ENCODE measurements around the gene NEUROG2. TPM values are rescaled to one million over a fixed set of nuclear protein-coding genes. Genes with fewer than 3 reads are reported as not detected.
A peak's percentile ranks its signal among the peaks of the same experiment; 100 is the strongest.

Gene NEUROG2
- total RNA-seq, 1 experiment from 2014 or later: not detected

GRCh38 chr4:112520598-112521122, 4.7 kb upstream of the NEUROG2 start:
- no TSS peak for BruUV-seq (replicated peaks)
- no peak overlapping the region for H3K27ac ChIP-seq (ENCODE audit: low read depth, low read length, poor library complexity, severe bottlenecking)
- TF ChIP-seq EZH2 (IDR thresholded peaks at IDR 0.05; ENCODE audit: borderline replicate concordance, low read depth, low read length, poor library complexity, severe bottlenecking) (no peak), CTCF (conservative IDR thresholded peaks at IDR 0.05; ENCODE audit: low read depth, low read length) (no peak)
- POLR2A ChIA-PET (ENCODE audit: low non-redundant PET): no interaction called here
- H3K27me3 ChIP-seq (replicated peaks; ENCODE audit: insufficient read depth, low read depth, low read length, poor library complexity): peaks cover 72% of the 10 kb centered on the region
- no peak for DNase-seq (ENCODE audit: low spot score)
- H3K9me3 ChIP-seq (ENCODE audit: low read depth, low read length, poor library complexity, severe bottlenecking): peaks cover 6% of the 10 kb centered on the region
- no peaks in the 10 kb centered on the region for H3K36me3 ChIP-seq (ENCODE audit: insufficient read depth, low read length, poor library complexity, severe bottlenecking)
- CTCF ChIA-PET: no interaction called here
- no peak overlapping the region for H3K4me3 ChIP-seq (ENCODE audit: low read depth, low read length, poor library complexity, severe bottlenecking)
- peaks cover 21% of the 10 kb centered on the region for H3K4me1 ChIP-seq (ENCODE audit: insufficient read depth, low read length, poor library complexity, severe bottlenecking)
- intact Hi-C loops (cut with micrococcal nuclease; ENCODE audit: unreplicated experiment): loop anchor here (5.0 to 10.0 kb wide), 4 partner anchors 178 to 423 kb away; no protein-coding TSS in a partner anchor

DNA sequence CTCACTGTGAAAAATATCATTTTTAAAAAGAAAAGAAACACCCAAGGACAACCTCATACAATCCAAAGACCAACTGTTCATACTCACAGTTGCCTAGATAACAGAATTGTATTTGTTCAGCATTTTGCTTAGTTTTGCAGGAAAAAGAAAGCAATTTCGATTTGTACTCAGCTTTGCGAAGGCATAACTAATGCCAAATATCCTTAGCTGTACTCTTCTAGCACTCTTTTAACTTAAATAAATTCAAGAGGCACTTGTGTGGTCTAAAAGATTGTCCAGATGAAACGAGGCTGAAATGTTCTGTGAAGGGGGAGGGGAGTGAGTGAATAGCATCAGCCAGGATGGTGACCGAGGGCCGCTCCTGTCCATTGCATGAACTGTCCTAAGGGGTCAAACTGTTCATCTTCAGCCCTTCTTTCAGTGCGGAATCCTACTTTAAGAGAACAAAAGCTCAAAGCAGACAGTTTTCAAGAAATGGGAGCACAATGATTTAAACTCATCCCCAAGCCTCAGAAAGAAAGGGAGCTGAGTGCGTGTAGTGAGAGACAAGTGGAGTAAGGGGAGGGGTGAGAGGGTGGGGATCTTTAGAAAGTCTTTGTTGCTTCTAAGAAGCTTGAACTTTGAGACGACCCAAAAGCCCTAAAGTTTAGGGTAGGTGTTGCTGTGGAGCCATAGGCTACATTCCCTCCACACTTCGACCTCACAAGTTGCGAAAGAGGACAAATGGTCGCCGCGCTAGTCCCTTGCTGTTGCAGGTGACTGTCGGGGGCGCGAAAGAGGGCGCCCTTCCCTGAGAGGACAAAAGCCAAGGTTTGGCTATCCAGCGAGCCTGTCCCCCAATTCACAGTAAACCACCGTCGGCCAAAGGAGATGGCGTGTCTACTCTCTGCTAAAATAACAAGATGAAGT, 4.0 kb upstream of the NEUROG2 start:
- TF ChIP-seq CTCF (conservative IDR thresholded peaks at IDR 0.05; ENCODE audit: low read depth, low read length) (peak; percentile 19; the same call in 1 of the 2 replicates), EZH2 (IDR thresholded peaks at IDR 0.05; ENCODE audit: borderline replicate concordance, low read depth, low read length, poor library complexity, severe bottlenecking) (peak; percentile 47)
- DNase-seq (ENCODE audit: low spot score): no peak
- Histone ChIP-seq H3K9me3 (ENCODE audit: low read depth, low read length, poor library complexity, severe bottlenecking) (peaks cover 6% of the 10 kb centered on the region), H3K36me3 (ENCODE audit: insufficient read depth, low read length, poor library complexity, severe bottlenecking) (no peaks in the 10 kb centered on the region), H3K27ac (ENCODE audit: low read depth, low read length, poor library complexity, severe bottlenecking) (no peak overlapping the region), H3K4me3 (ENCODE audit: low read depth, low read length, poor library complexity, severe bottlenecking) (no peak overlapping the region), H3K27me3 (replicated peaks; ENCODE audit: insufficient read depth, low read depth, low read length, poor library complexity) (peaks cover 77% of the 10 kb centered on the region), H3K4me1 (ENCODE audit: insufficient read depth, low read length, poor library complexity, severe bottlenecking) (peaks cover 27% of the 10 kb centered on the region)
- POLR2A ChIA-PET (ENCODE audit: low non-redundant PET): no interaction called here
- no TSS peak for BruUV-seq (replicated peaks)
- CTCF ChIA-PET: no interaction called here
- intact Hi-C loops (cut with micrococcal nuclease; ENCODE audit: unreplicated experiment): loop anchor here (5.0 to 10.0 kb wide), 4 partner anchors 178 to 423 kb away; no protein-coding TSS in a partner anchor

DNA sequence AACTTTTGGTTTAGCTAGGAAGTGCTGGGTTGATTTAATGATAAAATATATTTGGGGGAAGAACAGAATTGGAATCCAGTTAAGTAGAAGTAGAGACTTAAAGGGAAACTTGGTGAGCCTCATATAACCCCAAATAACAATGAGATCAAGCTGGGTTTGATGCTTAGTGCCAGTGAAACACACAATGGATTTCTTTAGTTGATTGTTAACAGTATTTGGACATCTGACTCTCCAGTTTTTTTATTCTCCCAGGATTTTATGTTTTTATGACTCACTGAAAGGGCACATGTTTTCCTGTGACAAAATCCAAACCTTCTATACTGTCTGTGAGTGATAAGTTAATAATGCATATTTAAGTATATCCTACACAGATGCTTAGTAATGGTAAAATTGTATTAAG, 2.7 kb upstream of the NEUROG2 start:
- TF ChIP-seq EZH2 (IDR thresholded peaks at IDR 0.05; ENCODE audit: borderline replicate concordance, low read depth, low read length, poor library complexity, severe bottlenecking) (no peak), CTCF (conservative IDR thresholded peaks at IDR 0.05; ENCODE audit: low read depth, low read length) (no peak)
- peaks cover 90% of the 10 kb centered on the region for H3K27me3 ChIP-seq (replicated peaks; ENCODE audit: insufficient read depth, low read depth, low read length, poor library complexity)
- H3K4me3 ChIP-seq (ENCODE audit: low read depth, low read length, poor library complexity, severe bottlenecking): no peak overlapping the region
- BruUV-seq (replicated peaks): no TSS peak
- ChIA-PET POLR2A (ENCODE audit: low non-redundant PET) (no interaction called here), CTCF (no interaction called here)
- H3K4me1 ChIP-seq (ENCODE audit: insufficient read depth, low read length, poor library complexity, severe bottlenecking): peaks cover 36% of the 10 kb centered on the region
- intact Hi-C loops (cut with micrococcal nuclease; ENCODE audit: unreplicated experiment): no loop called here
- H3K27ac ChIP-seq (ENCODE audit: low read depth, low read length, poor library complexity, severe bottlenecking): no peak overlapping the region
- no peak for DNase-seq (ENCODE audit: low spot score)
- no peaks in the 10 kb centered on the region for H3K36me3 ChIP-seq (ENCODE audit: insufficient read depth, low read length, poor library complexity, severe bottlenecking)
- H3K9me3 ChIP-seq (ENCODE audit: low read depth, low read length, poor library complexity, severe bottlenecking): peaks cover 6% of the 10 kb centered on the region
